NK-92 treated with Interleukin-12 subunit alpha and Interleukin-12 subunit beta, amount 100 ng/mL, for 24 hours (cell line): Measurements from ENCODE around the gene TASL.
"Not testable (repeated sequence)": the region's sequence is repeated elsewhere in the genome, so short reads cannot be mapped to it uniquely, and the experiment has no call there.

Source experiments
- DNase-seq: peaks from one replicate; lab custom pipeline; 2025; lab: John Stamatoyannopoulos, UW

Gene TASL

GRCh38 chrX:30577362-30577991, at the start of gene TASL:
Gene TASL, minus strand, starts transcription at chrX:30577766. Its CDS starts 17,411 bp downstream, at chrX:30560355.
- no peak for DNase-seq

GRCh38 chrX:30626402-30626801, 48.8 kb upstream of the TASL start:
- DNase-seq, result no peak

- DNase-seq, result no peak
Measured at GRCh38 chrX:30622361-30622760, 44.8 kb upstream of the TASL start.

GRCh38 chrX:30620980-30621618, 43.5 kb upstream of the TASL start:
- DNase-seq, result no peak

GRCh38 chrX:30620125-30620524, 42.6 kb upstream of the TASL start:
- no peak for DNase-seq

GRCh38 chrX:30618160-30618765, 40.7 kb upstream of the TASL start:
- DNase-seq, result no peak

GRCh38 chrX:30615229-30615628, 37.7 kb upstream of the TASL start:
- DNase-seq, result no peak

- no peak for DNase-seq
Measured at GRCh38 chrX:30613721-30614120, 36.2 kb upstream of the TASL start.

GRCh38 chrX:30612250-30612655, 34.7 kb upstream of the TASL start:
- no peak for DNase-seq

- no peak for DNase-seq
Measured at GRCh38 chrX:30610026-30610425, 32.5 kb upstream of the TASL start.

- no peak for DNase-seq
Measured at GRCh38 chrX:30607155-30607554, 29.6 kb upstream of the TASL start.

GRCh38 chrX:30600269-30601176, 23.0 kb upstream of the TASL start:
- DNase-seq, result not testable (repeated sequence)

- no peak for DNase-seq
Measured at GRCh38 chrX:30597216-30598012, 19.8 kb upstream of the TASL start.

- peak; percentile 0 for DNase-seq
Measured at GRCh38 chrX:30593440-30594200, 16.1 kb upstream of the TASL start.

GRCh38 chrX:30592831-30593230, 15.3 kb upstream of the TASL start:
- no peak for DNase-seq

GRCh38 chrX:30590368-30590767, 12.8 kb upstream of the TASL start:
- no peak for DNase-seq

GRCh38 chrX:30589146-30589888, 11.8 kb upstream of the TASL start:
- no peak for DNase-seq

- DNase-seq, result no peak
Measured at GRCh38 chrX:30586516-30586915, 8.9 kb upstream of the TASL start.

- DNase-seq, result no peak
Measured at GRCh38 chrX:30582664-30583063, 5.1 kb upstream of the TASL start.

- no peak for DNase-seq
Measured at GRCh38 chrX:30580641-30581040, 3.1 kb upstream of the TASL start.
